GM18858 (cell line): ENCODE data around the gene LDB2.

ENCODE experiments used
- ATAC-seq: cut with Tn5 transposase; IDR thresholded peaks from one replicate; pipeline ENCODE4 v1.9.1; 2021; ENCODE audit not compliant: unreplicated experiment

LDB2 gene

GRCh38 chr4:16608123-16608522 is 290.3 kb downstream of the LDB2 start:
- ATAC-seq = no peak

- ATAC-seq = no peak
Observed at GRCh38 chr4:16607241-16608066, 291.0 kb downstream of the LDB2 start.

- ATAC-seq = no peak
Observed at GRCh38 chr4:16606691-16607090, 291.8 kb downstream of the LDB2 start.

GRCh38 chr4:16603178-16603577 is 295.3 kb downstream of the LDB2 start:
- ATAC-seq = no peak

- ATAC-seq = no peak
Observed at GRCh38 chr4:16598597-16599206, 299.7 kb downstream of the LDB2 start.

GRCh38 chr4:16597845-16598596 is 300.4 kb downstream of the LDB2 start:
- no peak for ATAC-seq

- no peak for ATAC-seq
Observed at GRCh38 chr4:16597443-16597842, 301.0 kb downstream of the LDB2 start.

GRCh38 chr4:16596267-16596666 is 302.2 kb downstream of the LDB2 start:
- no peak for ATAC-seq

- ATAC-seq = no peak
Observed at GRCh38 chr4:16594128-16594527, 304.3 kb downstream of the LDB2 start.

- no peak for ATAC-seq
Observed at GRCh38 chr4:16593386-16593785, 305.1 kb downstream of the LDB2 start.

GRCh38 chr4:16591272-16591826 is 307.1 kb downstream of the LDB2 start:
- no peak for ATAC-seq

- no peak for ATAC-seq
Observed at GRCh38 chr4:16590797-16591196, 307.6 kb downstream of the LDB2 start.

- no peak for ATAC-seq
Observed at GRCh38 chr4:16588651-16589050, 309.8 kb downstream of the LDB2 start.

GRCh38 chr4:16588149-16588548 is 310.3 kb downstream of the LDB2 start:
- no peak for ATAC-seq

GRCh38 chr4:16585053-16585452 is 313.4 kb downstream of the LDB2 start:
- no peak for ATAC-seq

- ATAC-seq = no peak
Observed at GRCh38 chr4:16583764-16584163, 314.7 kb downstream of the LDB2 start.

GRCh38 chr4:16582526-16582925 is 315.9 kb downstream of the LDB2 start:
- ATAC-seq = no peak

- no peak for ATAC-seq
Observed at GRCh38 chr4:16582036-16582435, 316.4 kb downstream of the LDB2 start.

- ATAC-seq = no peak
Observed at GRCh38 chr4:16581117-16581516, 317.3 kb downstream of the LDB2 start.

GRCh38 chr4:16580514-16580913 is 317.9 kb downstream of the LDB2 start:
- no peak for ATAC-seq

GRCh38 chr4:16579866-16580265 is 318.6 kb downstream of the LDB2 start:
- no peak for ATAC-seq

- ATAC-seq = no peak
Observed at GRCh38 chr4:16577177-16577576, 321.3 kb downstream of the LDB2 start.
